ENCODE data around the gene GPALPP1. TPM values are rescaled to one million over a fixed set of nuclear protein-coding genes. Genes with fewer than 3 reads are reported as not detected.
"Not testable (repeated sequence)": the region's sequence is repeated elsewhere in the genome, so short reads cannot be mapped to it uniquely, and the experiment has no call there.

The GPALPP1 gene
- total RNA-seq, 1 donor from 2014 or later, result 35.8 TPM

GRCh38 chr13:45016792-45017425 is 27.6 kb downstream of the GPALPP1 start:
- Mint-ChIP-seq H3K27me3 (no peaks in the 10 kb centered on the region), H3K9me3 (no peaks in the 10 kb centered on the region), H3K27ac (no peak overlapping the region), H3K4me3 (no peak overlapping the region), H3K36me3 (ENCODE audit: low read depth) (peaks cover 57% of the 10 kb centered on the region), H3K4me1 (no peaks in the 10 kb centered on the region)
- ChIA-PET CTCF (no interaction called here), POLR2A (no interaction called here)
- TF ChIP-seq, protein P1, sequence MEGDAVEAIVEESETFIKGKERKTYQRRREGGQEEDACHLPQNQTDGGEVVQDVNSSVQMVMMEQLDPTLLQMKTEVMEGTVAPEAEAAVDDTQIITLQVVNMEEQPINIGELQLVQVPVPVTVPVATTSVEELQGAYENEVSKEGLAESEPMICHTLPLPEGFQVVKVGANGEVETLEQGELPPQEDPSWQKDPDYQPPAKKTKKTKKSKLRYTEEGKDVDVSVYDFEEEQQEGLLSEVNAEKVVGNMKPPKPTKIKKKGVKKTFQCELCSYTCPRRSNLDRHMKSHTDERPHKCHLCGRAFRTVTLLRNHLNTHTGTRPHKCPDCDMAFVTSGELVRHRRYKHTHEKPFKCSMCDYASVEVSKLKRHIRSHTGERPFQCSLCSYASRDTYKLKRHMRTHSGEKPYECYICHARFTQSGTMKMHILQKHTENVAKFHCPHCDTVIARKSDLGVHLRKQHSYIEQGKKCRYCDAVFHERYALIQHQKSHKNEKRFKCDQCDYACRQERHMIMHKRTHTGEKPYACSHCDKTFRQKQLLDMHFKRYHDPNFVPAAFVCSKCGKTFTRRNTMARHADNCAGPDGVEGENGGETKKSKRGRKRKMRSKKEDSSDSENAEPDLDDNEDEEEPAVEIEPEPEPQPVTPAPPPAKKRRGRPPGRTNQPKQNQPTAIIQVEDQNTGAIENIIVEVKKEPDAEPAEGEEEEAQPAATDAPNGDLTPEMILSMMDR (IDR thresholded peaks at IDR 0.05), result no peak
- DNase-seq (no peak), ATAC-seq (ENCODE audit: low read depth) (no peak)
- intact Hi-C loops (cut with micrococcal nuclease), result no loop called here

DNA sequence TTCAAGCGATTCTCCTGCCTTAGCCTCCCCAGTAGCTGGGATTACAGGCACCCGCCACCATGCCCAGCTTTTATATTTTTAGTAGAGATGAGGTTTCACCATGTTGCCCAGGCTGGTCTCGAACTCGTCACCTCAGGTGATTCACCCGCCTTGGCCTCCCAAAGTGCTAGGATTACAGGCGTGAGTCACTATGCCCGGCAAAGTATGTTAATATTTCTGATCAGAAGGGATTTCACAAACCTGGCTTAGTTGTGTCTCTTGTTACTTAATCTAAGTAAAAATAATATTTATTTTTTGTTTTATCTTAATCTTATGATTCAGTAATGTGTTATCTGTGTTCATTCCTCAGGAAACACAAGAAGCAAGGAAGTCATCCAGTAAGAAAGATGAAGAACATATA is 30.6 kb downstream of the GPALPP1 start:
- CTCF ChIA-PET; DNase-seq; H3K4me1 Mint-ChIP-seq; H3K27me3 Mint-ChIP-seq; H3K4me3 Mint-ChIP-seq; ATAC-seq (ENCODE audit: low read depth); POLR2A ChIA-PET; intact Hi-C loops (cut with micrococcal nuclease); H3K27ac Mint-ChIP-seq; H3K9me3 Mint-ChIP-seq: not testable (repeated sequence)
- peaks cover 57% of the 10 kb centered on the region for H3K36me3 Mint-ChIP-seq (ENCODE audit: low read depth)

DNA sequence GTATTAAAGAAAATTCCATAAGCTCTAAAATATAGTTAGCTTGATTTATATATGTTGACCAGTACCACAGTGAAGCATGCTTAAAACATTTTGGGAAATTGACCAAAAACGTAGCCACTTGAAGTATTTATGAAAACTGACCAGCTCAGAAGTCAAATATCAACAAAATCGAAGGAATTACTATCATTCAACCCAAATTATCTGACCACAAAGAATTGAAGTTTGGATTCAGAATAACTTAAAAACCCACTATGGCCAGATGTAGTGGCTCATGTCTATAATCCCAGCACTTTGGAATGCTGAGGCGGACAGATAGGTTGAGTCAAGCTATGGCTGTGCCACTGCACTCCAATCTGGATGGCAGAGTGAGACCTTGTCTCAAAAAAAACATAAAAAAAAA is 31.9 kb downstream of the GPALPP1 start:
- TF ChIP-seq, protein P1 (IDR thresholded peaks at IDR 0.05), result no peak
- H3K27me3 Mint-ChIP-seq, result no peaks in the 10 kb centered on the region
- ChIA-PET CTCF (interaction anchor here (1.4 kb wide), 1 partner anchor 26 kb away, joined by 3 read pairs; no protein-coding TSS in a partner anchor), POLR2A (interaction anchor here (0.5 kb wide), 1 partner anchor 253 kb away, joined by 6 read pairs; no protein-coding TSS in a partner anchor)
- no peak overlapping the region for H3K4me3 Mint-ChIP-seq
- intact Hi-C loops (cut with micrococcal nuclease), result no loop called here
- DNase-seq (no peak), ATAC-seq (ENCODE audit: low read depth) (no peak)
- no peaks in the 10 kb centered on the region for H3K4me1 Mint-ChIP-seq
- no peaks in the 10 kb centered on the region for H3K9me3 Mint-ChIP-seq
- no peak overlapping the region for H3K27ac Mint-ChIP-seq
- peaks cover 56% of the 10 kb centered on the region for H3K36me3 Mint-ChIP-seq (ENCODE audit: low read depth)

DNA sequence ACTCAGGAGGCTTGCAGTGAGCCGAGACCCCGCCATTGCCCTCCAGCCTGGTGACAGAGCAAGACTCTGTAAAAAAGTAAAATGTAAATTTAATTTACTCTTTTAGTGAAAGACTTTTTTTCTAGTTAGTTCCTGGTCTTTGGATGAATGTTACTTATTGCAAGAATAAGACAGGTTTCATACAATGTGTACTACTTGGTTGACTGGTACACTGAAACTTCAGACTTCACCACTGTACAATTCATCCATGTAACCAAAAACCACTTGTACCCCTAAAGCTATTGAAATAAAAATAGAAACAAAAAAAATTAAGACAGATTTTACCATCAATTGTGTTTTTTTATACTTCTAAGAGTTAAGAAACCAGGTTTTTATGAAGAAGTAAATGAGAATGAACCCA is 35.5 kb downstream of the GPALPP1 start:
- no peak for ATAC-seq (ENCODE audit: low read depth)
- no peak for DNase-seq
- Mint-ChIP-seq H3K27me3 (no peaks in the 10 kb centered on the region), H3K4me1 (no peaks in the 10 kb centered on the region), H3K9me3 (no peaks in the 10 kb centered on the region), H3K4me3 (no peak overlapping the region), H3K36me3 (ENCODE audit: low read depth) (peaks cover 59% of the 10 kb centered on the region), H3K27ac (no peak overlapping the region)
- ChIA-PET CTCF (no interaction called here), POLR2A (no interaction called here)
- TF ChIP-seq, protein P1 (IDR thresholded peaks at IDR 0.05), result no peak
- intact Hi-C loops (cut with micrococcal nuclease), result no loop called here

DNA sequence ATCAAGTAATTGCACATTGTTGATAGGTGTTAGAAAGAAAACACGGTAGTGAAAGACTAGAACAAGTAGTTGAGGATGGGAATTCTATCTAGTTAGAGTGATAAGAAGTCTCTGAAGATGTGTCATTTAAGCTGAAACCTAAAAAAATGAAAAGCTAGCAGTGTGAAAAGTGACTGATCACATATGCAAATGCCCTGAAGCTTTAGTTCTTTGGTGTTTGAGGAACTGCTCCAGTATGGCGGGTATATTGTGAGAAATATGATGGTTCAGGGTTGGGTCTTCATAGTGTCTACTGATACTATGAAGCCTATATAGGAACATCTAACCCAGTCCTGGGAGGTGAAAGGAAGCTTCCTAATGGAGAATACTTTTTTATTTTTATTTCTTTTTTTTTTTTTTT is 45.0 kb downstream of the GPALPP1 start:
- CTCF ChIA-PET, result interaction anchor here (1.5 kb wide), 1 partner anchor 247 kb away, joined by 4 read pairs; no protein-coding TSS in a partner anchor
- Mint-ChIP-seq H3K27ac (no peak overlapping the region), H3K27me3 (no peaks in the 10 kb centered on the region), H3K4me1 (peaks cover 2% of the 10 kb centered on the region), H3K4me3 (no peak overlapping the region), H3K36me3 (ENCODE audit: low read depth) (peaks cover 24% of the 10 kb centered on the region), H3K9me3 (no peaks in the 10 kb centered on the region)
- intact Hi-C loops (cut with micrococcal nuclease), result no loop called here
- POLR2A ChIA-PET, result interaction anchor here (1.6 kb wide), 1 partner anchor 307 kb away, joined by 3 read pairs; the partner anchor contains the start of gene TPT1
- ATAC-seq (ENCODE audit: low read depth), result no peak
- TF ChIP-seq, protein P1 (IDR thresholded peaks at IDR 0.05), result no peak
- DNase-seq, result no peak
